SK-N-SH (cell line): ENCODE measurements around the gene RAB20. TPM values are rescaled to one million over a fixed set of nuclear protein-coding genes. Genes with fewer than 3 reads are reported as not detected.

Experiments used
- CTCF ChIA-PET: fragments of 300-600, 350-600 bp; formaldehyde crosslinking; extraction: SDS; loops from one replicate; lab custom pipeline; 2021; lab: Yijun Ruan, JAX
- POLR2A ChIA-PET: fragments of 350-600 bp; sonication (Branson Sonifier 250); formaldehyde crosslinking; extraction: SDS; loops from one replicate; lab custom pipeline; 2020; ENCODE audit warnings: antibody characterized with exemption, inconsistent platforms; lab: Yijun Ruan, JAX
- DNase-seq: peaks from one replicate; pipeline ENCODE4 v3.0.0; 2012
- H2AFZ ChIP-seq: fragments of 200-600 bp; sonication (generic); 2 replicates; pipeline ENCODE4 v1.8.1; 2016; ENCODE audit warnings: antibody characterized with exemption, mild to moderate bottlenecking, low read depth
- H3F3A ChIP-seq: fragments of 200-600 bp; sonication (generic); replicated peaks from 2 replicates; pipeline ENCODE3; 2016; ENCODE audit warnings: antibody characterized with exemption, mild to moderate bottlenecking; ENCODE audit not compliant: insufficient read depth
- H3K27ac ChIP-seq, 2 experiments: fragments of 200-500 bp in 1 of 2; fragments of 200-600 bp in 1 of 2; sonication (Bioruptor generic) in 1 of 2; sonication (generic), shearing (Covaris generic) in 1 of 2; 2 replicates each; pipeline versions ENCODE4 v1.5.1 to v1.6.1; 2014 to 2016; ENCODE audit warnings: low read depth in 2 of 2, inconsistent platforms in 1 of 2, low read length in 1 of 2, mild to moderate bottlenecking in 1 of 2, mixed read lengths in 1 of 2
- H3K27me3 ChIP-seq: fragments of 200-600 bp; sonication (generic), shearing (Covaris generic); 2 replicates; pipeline ENCODE4 v1.6.1; 2016; ENCODE audit warnings: mixed run types; ENCODE audit not compliant: insufficient read depth
- H3K36me3 ChIP-seq, 2 experiments: fragments of 200-500 bp in 1 of 2; fragments of 200-600 bp in 1 of 2; sonication (Bioruptor generic) in 1 of 2; sonication (generic) in 1 of 2; replicated peaks in 1 of 2; 2 replicates each; pipeline versions ENCODE3 to v1.5.1; 2014 to 2016; ENCODE audit warnings: low read length in 1 of 2, mild to moderate bottlenecking in 1 of 2; ENCODE audit not compliant: insufficient read depth in 2 of 2, control insufficient read depth in 1 of 2
- H3K4me1 ChIP-seq, 2 experiments: fragments of 200-500 bp in 1 of 2; fragments of 200-600 bp in 1 of 2; sonication (Bioruptor generic) in 1 of 2; sonication (generic), shearing (Covaris generic) in 1 of 2; 2 replicates each; pipeline versions ENCODE4 v1.5.1 to v1.6.1; 2014 to 2016; ENCODE audit warnings: low read depth in 1 of 2, low read length in 1 of 2, mixed run types in 1 of 2; ENCODE audit not compliant: insufficient read depth in 2 of 2, control insufficient read depth in 1 of 2
- H3K4me2 ChIP-seq: fragments of 200-600 bp; sonication (generic), shearing (Covaris generic); 2 replicates; pipeline ENCODE4 v1.6.1; 2017; ENCODE audit warnings: mixed run types
- H3K4me3 ChIP-seq, 2 experiments: fragments of 200-500 bp in 1 of 2; fragments of 200-600 bp in 1 of 2; sonication (Bioruptor generic) in 1 of 2; sonication (generic), shearing (Covaris generic) in 1 of 2; 2 replicates each; pipeline versions ENCODE4 v1.5.1 to v1.8.1; 2014 to 2016; ENCODE audit warnings: low read depth in 2 of 2, inconsistent platforms in 1 of 2, low read length in 1 of 2, mild to moderate bottlenecking in 1 of 2, mixed read lengths in 1 of 2, moderate library complexity in 1 of 2
- H3K79me2 ChIP-seq: fragments of 200-600 bp; sonication (generic); 2 replicates; pipeline ENCODE4 v1.8.1; 2017; ENCODE audit warnings: mild to moderate bottlenecking; ENCODE audit not compliant: insufficient read depth
- H3K9ac ChIP-seq: fragments of 200-600 bp; sonication (generic); 2 replicates; pipeline ENCODE4 v1.6.1; 2017; ENCODE audit warnings: mixed run types
- H3K9me2 ChIP-seq: fragments of 200-600 bp; sonication (generic); 2 replicates; pipeline ENCODE4 v1.6.1; 2017; ENCODE audit warnings: mixed run types
- H3K9me3 ChIP-seq: fragments of 200-600 bp; sonication (generic); 2 replicates; pipeline ENCODE4 v1.6.1; 2017; ENCODE audit warnings: mixed run types, mild to moderate bottlenecking, moderate library complexity
- H4K20me1 ChIP-seq: fragments of 200-600 bp; sonication (generic); 2 replicates; pipeline ENCODE4 v1.6.1; 2017; ENCODE audit warnings: mild to moderate bottlenecking, mixed run types; ENCODE audit not compliant: insufficient read depth
- CHD2 ChIP-seq: fragments of 150-350 bp; IDR thresholded peaks from 2 replicates; pipeline ENCODE4 v1.6.1; 2018; ENCODE audit warnings: low read length; ENCODE audit not compliant: partially characterized antibody
- CTCF ChIP-seq: fragments of 200-600 bp; sonication (generic); IDR thresholded peaks from 2 replicates; pipeline ENCODE4 v1.6.1; 2017; ENCODE audit warnings: antibody characterized with exemption, mild to moderate bottlenecking, moderate library complexity
- FOXJ3 ChIP-seq: sonication (generic); formaldehyde crosslinking; IDR thresholded peaks from 2 replicates; pipeline ENCODE4 v1.5.1; 2020; ENCODE audit warnings: mild to moderate bottlenecking, missing genetic modification reagents
- MEF2A ChIP-seq: IDR thresholded peaks from 2 replicates; pipeline ENCODE4 v1.4.0; 2012; ENCODE audit warnings: low read depth, borderline replicate concordance
- MXI1 ChIP-seq: IDR thresholded peaks from 2 replicates; pipeline ENCODE4 v1.6.1; 2012; ENCODE audit warnings: mild to moderate bottlenecking, low read depth, low read length, improper control_type of control experiment
- RFX5 ChIP-seq: IDR thresholded peaks from 2 replicates; pipeline ENCODE4 v1.6.1; 2012; ENCODE audit warnings: mild to moderate bottlenecking, improper control_type of control experiment, low read length
- RXRA ChIP-seq: IDR thresholded peaks from 2 replicates; pipeline ENCODE4 v1.4.0; 2012; ENCODE audit warnings: low read depth, mild to moderate bottlenecking, borderline replicate concordance
- SMC3 ChIP-seq: IDR thresholded peaks from 2 replicates; pipeline ENCODE4 v1.6.1; 2012; ENCODE audit warnings: low read depth, low read length, improper control_type of control experiment
- TEAD4 ChIP-seq: IDR thresholded peaks from 2 replicates; pipeline ENCODE4 v1.4.0; 2012; ENCODE audit warnings: mild to moderate bottlenecking, borderline replicate concordance; ENCODE audit not compliant: insufficient read depth
- WGBS: methylation state at CpG from one replicate; pipeline ENCODE4 v1.1.6; 2017; ENCODE audit warnings: low lambda C conversion rate; 5-methylcytosine and 5-hydroxymethylcytosine counted together
- polyA plus RNA-seq, 3 experiments: library from polyadenylated mRNA; depleted of rRNA; stranded (reverse); fragments of >200 nt; gene quantifications; 2 replicates each; pipeline ENCODE4 v1.2.3, GENCODE V29; 2012

RAB20 gene
- polyA plus RNA-seq, 1 of the 3 experiments (the other 2 are of a cell fraction) = 5.2 TPM

DNA sequence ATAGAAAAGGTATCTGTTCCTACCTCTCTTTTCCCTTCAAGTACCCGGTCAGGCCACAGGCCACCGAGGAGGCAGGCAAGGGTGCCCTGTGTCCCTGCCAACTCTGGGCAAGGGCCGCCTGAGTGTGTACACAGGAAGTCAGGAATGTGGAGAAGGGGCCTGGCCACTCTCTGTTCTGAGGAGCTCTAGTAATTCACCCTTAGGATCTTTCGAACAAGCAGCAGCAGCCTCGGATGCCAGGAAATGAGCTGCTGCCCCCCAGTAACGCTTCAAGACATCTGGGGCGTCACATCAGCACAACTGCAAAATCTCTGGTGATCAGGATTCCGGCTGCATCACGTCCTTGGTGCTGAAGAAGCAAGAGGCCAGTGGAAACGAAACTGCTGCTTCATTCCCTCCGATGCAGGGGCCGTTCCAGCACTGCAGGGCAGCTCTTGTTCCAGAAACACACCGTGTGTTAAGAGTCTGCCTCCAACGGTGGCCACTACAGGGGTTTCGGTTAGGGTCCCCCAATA lies 2.0 kb downstream of the RAB20 start:
- no peak overlapping the region for H3K27ac ChIP-seq

DNA sequence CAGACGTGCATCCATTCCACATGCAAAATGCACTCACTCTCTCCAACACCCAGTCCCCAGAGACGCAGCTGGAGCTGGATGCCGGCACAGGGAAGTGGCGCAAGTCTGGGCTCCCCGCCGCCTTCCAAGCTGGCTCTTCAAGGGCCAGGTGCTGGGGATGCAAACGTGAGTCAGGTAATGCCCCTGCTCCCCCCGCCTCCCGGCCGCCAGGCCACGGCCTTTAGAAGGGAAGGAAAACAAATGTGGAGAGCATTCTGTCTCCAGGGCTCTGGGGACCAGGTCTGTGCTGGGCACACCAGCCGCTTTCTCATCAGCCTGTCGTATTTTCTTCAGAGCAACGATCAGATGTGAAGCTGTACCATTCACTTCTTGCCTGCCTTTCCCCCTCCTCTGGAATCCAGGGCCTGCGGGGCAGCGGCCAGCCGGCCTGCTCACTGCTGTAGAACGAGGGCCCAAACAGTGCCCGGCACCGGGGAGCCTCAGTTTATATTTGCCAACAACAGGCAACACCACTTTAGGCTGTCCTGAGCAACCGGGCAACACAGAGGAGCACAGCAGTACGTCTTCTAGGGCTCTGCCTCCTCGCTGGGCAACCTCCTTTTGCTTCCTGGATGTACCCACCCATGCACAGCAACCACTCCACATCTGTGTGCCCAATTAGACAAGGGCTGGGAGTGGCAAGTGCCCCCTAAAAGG lies 3.8 kb downstream of the RAB20 start:
- no peak for DNase-seq
- no peaks in the 10 kb centered on the region for H3K36me3 ChIP-seq
- H3K4me3 ChIP-seq = no peak overlapping the region
- H4K20me1 ChIP-seq = no peaks in the 10 kb centered on the region
- H3K4me1 ChIP-seq = peaks cover 0 to 7% of the 10 kb centered on the region in 2 experiments; a peak in 1 of 4 replicates
- no peak overlapping the region for H2AFZ ChIP-seq
- H3K9me2 ChIP-seq = no peaks in the 10 kb centered on the region
- CTCF ChIA-PET = interaction anchor here (0.6 to 1.6 kb wide), 3 partner anchors 8 to 102 kb away, joined by 3 to 7 read pairs (median 3); no protein-coding TSS in a partner anchor
- POLR2A ChIA-PET = interaction anchor here (1.2 kb wide), 1 partner anchor 17 kb away, joined by 3 read pairs; no protein-coding TSS in a partner anchor
- peaks cover 15% of the 10 kb centered on the region for H3F3A ChIP-seq
- H3K9ac ChIP-seq = no peak overlapping the region
- H3K27ac ChIP-seq = no peak overlapping the region
- no peaks in the 10 kb centered on the region for H3K27me3 ChIP-seq
- H3K9me3 ChIP-seq = no peaks in the 10 kb centered on the region
- WGBS = 90% methylated on average over 11 of the region's 23 CpGs
- H3K4me2 ChIP-seq = no peak overlapping the region
- TF ChIP-seq CHD2 (no peak), CTCF (no peak), MXI1 (no peak), RXRA (no peak), MEF2A (no peak), SMC3 (no peak)
- no peaks in the 10 kb centered on the region for H3K79me2 ChIP-seq

More for the DNA sequence above, 2.0 kb downstream of the RAB20 start:
- Histone ChIP-seq H3K4me1 (peaks cover 0 to 7% of the 10 kb centered on the region in 2 experiments; a peak in 1 of 4 replicates), H3K9me2 (no peaks in the 10 kb centered on the region), H4K20me1 (no peaks in the 10 kb centered on the region), H3K4me3 (no peak overlapping the region), H3K4me2 (0 out of 2 replicates have a peak overlapping the region, but pooled peaks have one; percentile 84), H3F3A (peaks cover 15% of the 10 kb centered on the region), H3K79me2 (no peaks in the 10 kb centered on the region), H3K9ac (no peak overlapping the region), H2AFZ (no peak overlapping the region), H3K27me3 (no peaks in the 10 kb centered on the region), H3K9me3 (no peaks in the 10 kb centered on the region), H3K36me3 (no peaks in the 10 kb centered on the region)
- POLR2A ChIA-PET = no interaction called here
- CTCF ChIA-PET = interaction anchor here (1.1 to 1.3 kb wide), 2 partner anchors 19 to 508 kb away, joined by 3 read pairs; no protein-coding TSS in a partner anchor
- TF ChIP-seq RFX5 (no peak), FOXJ3 (no peak), CHD2 (no peak), TEAD4 (no peak), CTCF (no peak), MEF2A (no peak)
- whole genome bisulfite sequencing = 96% methylated on average over 10 of the region's 15 CpGs
- no peak for DNase-seq
